T-helper 17 cell (primary cell): ENCODE results near the gene MOV10. TPM values are rescaled to one million over a fixed set of nuclear protein-coding genes. Genes with fewer than 3 reads are reported as not detected.

Experiments
- ATAC-seq: fragments of 150-1000 bp; cut with Tn5 transposase; 2 replicates; pipeline ENCODE4 v1.10.0; 2021; ENCODE audit warnings: mild to moderate bottlenecking, moderate library complexity
- DNase-seq, 3 donors: peaks; one replicate each; pipeline versions ENCODE4 v3.0.0 to v3.0.0-alpha.2; 2020 to 2021
- H3K9me3 ChIP-seq: one replicate; pipeline ENCODE4 v1.7.0; 2013; ENCODE audit warnings: low read length, mild to moderate bottlenecking; ENCODE audit not compliant: control insufficient read depth, poor library complexity, severe bottlenecking
- H3K27ac Mint-ChIP-seq: one replicate; pipeline ENCODE4 v1.8.0; 2022; ENCODE audit warnings: mild to moderate bottlenecking, moderate library complexity, mixed read lengths
- H3K27me3 Mint-ChIP-seq: one replicate; pipeline ENCODE4 v1.8.0; 2022; ENCODE audit warnings: mixed read lengths
- H3K36me3 Mint-ChIP-seq: one replicate; pipeline ENCODE4 v1.8.0; 2022; ENCODE audit warnings: low read depth, mixed read lengths
- H3K4me1 Mint-ChIP-seq: one replicate; pipeline ENCODE4 v1.8.0; 2022; ENCODE audit warnings: mild to moderate bottlenecking, mixed read lengths
- H3K4me3 Mint-ChIP-seq: one replicate; pipeline ENCODE4 v1.8.0; 2022; ENCODE audit warnings: mild to moderate bottlenecking, moderate library complexity, mixed read lengths
- total RNA-seq, 4 donors: library from RNA in 2 of 4; stranded (reverse) in 2 of 4; gene quantifications; one replicate each; pipeline ENCODE4 v1.2.3 and lab custom pipeline; 2022 to 2026

Gene MOV10
- total RNA-seq, 2 donors from 2014 or later: 72.5 to 72.7 TPM

- DNase-seq: peak in 2 of 3 donors; percentile 40 to 50
- H3K4me1 Mint-ChIP-seq: peaks cover 39% of the 10 kb centered on the region
Observed at GRCh38 chr1:112706505-112707220, 32.2 kb downstream of the MOV10 start, which contains the start of gene RHOC. TSS of gene RHOC (minus strand) at chr1:112707127. CDS start at chr1:112703799, 3,328 bp downstream.

GRCh38 chr1:112707221-112708001, 33.0 kb downstream of the MOV10 start:
- H3K27ac Mint-ChIP-seq: no peak overlapping the region
- ATAC-seq: peak; percentile 68
- peaks cover 32% of the 10 kb centered on the region for H3K4me1 Mint-ChIP-seq
- no peaks in the 10 kb centered on the region for H3K9me3 ChIP-seq
- H3K4me3 Mint-ChIP-seq: peak overlapping the region; percentile 90
- DNase-seq: peak; percentile 44 to 45 (median 45)
- H3K27me3 Mint-ChIP-seq: peaks cover 2% of the 10 kb centered on the region
- H3K36me3 Mint-ChIP-seq: no peaks in the 10 kb centered on the region

More at GRCh38 chr1:112706505-112707220, 32.2 kb downstream of the MOV10 start, which contains the start of gene RHOC:
- Mint-ChIP-seq H3K27ac (peak within 1 kb of the TSS; percentile 92), H3K4me3 (peak within 1 kb of the TSS; percentile 90), H3K27me3 (no peaks in the 10 kb centered on the region), H3K36me3 (peaks cover 4% of the 10 kb centered on the region)
- peak; percentile 53 for ATAC-seq
- no peaks in the 10 kb centered on the region for H3K9me3 ChIP-seq

- no peak for DNase-seq
- ATAC-seq: no peak
- Mint-ChIP-seq H3K27ac (no peak overlapping the region), H3K4me3 (peak overlapping the region; percentile 90), H3K27me3 (peaks cover 7% of the 10 kb centered on the region), H3K36me3 (no peaks in the 10 kb centered on the region), H3K4me1 (peaks cover 30% of the 10 kb centered on the region)
- no peaks in the 10 kb centered on the region for H3K9me3 ChIP-seq
Observed at GRCh38 chr1:112708002-112708448, 33.6 kb downstream of the MOV10 start.

GRCh38 chr1:112708489-112708888, 34.0 kb downstream of the MOV10 start:
- Mint-ChIP-seq H3K4me3 (no peak overlapping the region), H3K36me3 (no peaks in the 10 kb centered on the region), H3K4me1 (peaks cover 30% of the 10 kb centered on the region), H3K27ac (no peak overlapping the region), H3K27me3 (peaks cover 7% of the 10 kb centered on the region)
- DNase-seq (no peak), ATAC-seq (no peak)
- H3K9me3 ChIP-seq: no peaks in the 10 kb centered on the region

GRCh38 chr1:112710159-112710558, 35.7 kb downstream of the MOV10 start:
- ATAC-seq (no peak), DNase-seq (no peak)
- no peaks in the 10 kb centered on the region for H3K9me3 ChIP-seq
- Mint-ChIP-seq H3K27ac (no peak overlapping the region), H3K36me3 (no peaks in the 10 kb centered on the region), H3K4me1 (peaks cover 22% of the 10 kb centered on the region), H3K27me3 (peaks cover 7% of the 10 kb centered on the region), H3K4me3 (no peak overlapping the region)

GRCh38 chr1:112710586-112710985, 36.1 kb downstream of the MOV10 start:
- no peaks in the 10 kb centered on the region for H3K9me3 ChIP-seq
- Mint-ChIP-seq H3K4me1 (peaks cover 20% of the 10 kb centered on the region), H3K4me3 (no peak overlapping the region), H3K27ac (no peak overlapping the region), H3K36me3 (no peaks in the 10 kb centered on the region), H3K27me3 (peaks cover 7% of the 10 kb centered on the region)
- no peak for ATAC-seq
- DNase-seq: no peak

GRCh38 chr1:112711041-112711440, 36.6 kb downstream of the MOV10 start:
- DNase-seq: no peak
- Mint-ChIP-seq H3K27ac (no peak overlapping the region), H3K36me3 (no peaks in the 10 kb centered on the region), H3K27me3 (peaks cover 7% of the 10 kb centered on the region), H3K4me3 (no peak overlapping the region), H3K4me1 (peaks cover 19% of the 10 kb centered on the region)
- no peaks in the 10 kb centered on the region for H3K9me3 ChIP-seq
- ATAC-seq: no peak

- DNase-seq: no peak
- H3K4me1 Mint-ChIP-seq: peaks cover 20% of the 10 kb centered on the region
- peaks cover 7% of the 10 kb centered on the region for H3K27me3 Mint-ChIP-seq
Observed at GRCh38 chr1:112711670-112712069, 37.2 kb downstream of the MOV10 start.

GRCh38 chr1:112712191-112712590, 37.7 kb downstream of the MOV10 start:
- no peak for DNase-seq
- no peak for ATAC-seq
- H3K9me3 ChIP-seq: no peaks in the 10 kb centered on the region
- peaks cover 20% of the 10 kb centered on the region for H3K4me1 Mint-ChIP-seq
- H3K27me3 Mint-ChIP-seq: peaks cover 7% of the 10 kb centered on the region
- H3K4me3 Mint-ChIP-seq: no peak overlapping the region
- no peaks in the 10 kb centered on the region for H3K36me3 Mint-ChIP-seq
- H3K27ac Mint-ChIP-seq: no peak overlapping the region

More at GRCh38 chr1:112711670-112712069, 37.2 kb downstream of the MOV10 start:
- no peak for ATAC-seq
- H3K27ac Mint-ChIP-seq: no peak overlapping the region
- no peaks in the 10 kb centered on the region for H3K36me3 Mint-ChIP-seq
- H3K4me3 Mint-ChIP-seq: no peak overlapping the region
- no peaks in the 10 kb centered on the region for H3K9me3 ChIP-seq

- DNase-seq: no peak
Observed at GRCh38 chr1:112712701-112713128, 38.3 kb downstream of the MOV10 start.

GRCh38 chr1:112713466-112714312, 39.2 kb downstream of the MOV10 start:
- no peaks in the 10 kb centered on the region for H3K36me3 Mint-ChIP-seq
- no peaks in the 10 kb centered on the region for H3K9me3 ChIP-seq
- no peak overlapping the region for H3K27ac Mint-ChIP-seq
- peaks cover 7% of the 10 kb centered on the region for H3K27me3 Mint-ChIP-seq
- peaks cover 15% of the 10 kb centered on the region for H3K4me1 Mint-ChIP-seq
- peak overlapping the region; percentile 89 for H3K4me3 Mint-ChIP-seq
- no peak for ATAC-seq
- no peak for DNase-seq

More at GRCh38 chr1:112712701-112713128, 38.3 kb downstream of the MOV10 start:
- H3K4me1 Mint-ChIP-seq: peaks cover 15% of the 10 kb centered on the region
- H3K27me3 Mint-ChIP-seq: peaks cover 7% of the 10 kb centered on the region
- H3K27ac Mint-ChIP-seq: no peak overlapping the region
- no peak overlapping the region for H3K4me3 Mint-ChIP-seq
- H3K36me3 Mint-ChIP-seq: no peaks in the 10 kb centered on the region
- ATAC-seq: no peak
- H3K9me3 ChIP-seq: no peaks in the 10 kb centered on the region

GRCh38 chr1:112714313-112715263, 40.1 kb downstream of the MOV10 start:
- peaks cover 7% of the 10 kb centered on the region for H3K27me3 Mint-ChIP-seq
- H3K9me3 ChIP-seq: no peaks in the 10 kb centered on the region
- peaks cover 17% of the 10 kb centered on the region for H3K4me1 Mint-ChIP-seq
- H3K36me3 Mint-ChIP-seq: no peaks in the 10 kb centered on the region
- peak overlapping the region; percentile 96 for H3K4me3 Mint-ChIP-seq
- peak in 1 of 3 donors; percentile 18 for DNase-seq
- ATAC-seq: no peak
- H3K27ac Mint-ChIP-seq: no peak overlapping the region
